Measurements from ENCODE around the gene CXCR4.

DNA sequence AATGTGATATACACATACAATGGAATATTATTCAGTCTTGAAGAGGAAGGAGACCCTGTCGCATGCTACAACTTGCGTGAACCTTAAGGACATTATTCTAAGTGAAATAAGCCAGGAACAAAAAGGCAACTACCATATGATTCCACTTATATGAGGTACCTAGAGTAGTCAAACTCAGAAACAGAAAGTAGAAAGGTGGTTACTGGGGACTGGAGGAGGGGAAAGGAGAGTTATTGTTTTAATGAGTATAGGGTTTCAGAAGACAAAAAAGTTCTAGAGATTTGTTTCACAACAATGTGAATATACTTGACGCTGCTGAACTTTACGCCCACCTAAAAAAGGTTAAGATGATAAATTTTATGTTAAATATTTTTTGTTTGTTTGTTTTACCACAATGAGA, 47.0 kb downstream of the CXCR4 start:
- TF ChIP-seq POLR2AphosphoS5 (IDR thresholded peaks at IDR 0.05; ENCODE audit: low read depth, low read length) (no peak), CTCF (IDR thresholded peaks at IDR 0.05) (no peak), SMC3 (IDR thresholded peaks at IDR 0.05; ENCODE audit: low read depth, low read length) (no peak), SIN3A (IDR thresholded peaks at IDR 0.05; ENCODE audit: borderline replicate concordance, low read depth, low read length) (no peak), ELF1 (IDR thresholded peaks at IDR 0.05) (no peak), JUND (IDR thresholded peaks at IDR 0.05) (no peak), MXI1 (IDR thresholded peaks at IDR 0.05; ENCODE audit: low read depth, low read length) (no peak), EZH2phosphoT487 (IDR thresholded peaks at IDR 0.05; ENCODE audit: borderline replicate concordance, low read depth) (no peak), MEF2A (IDR thresholded peaks at IDR 0.05; ENCODE audit: borderline replicate concordance, low read depth) (no peak)
- TF ChIP-seq, protein P1, sequence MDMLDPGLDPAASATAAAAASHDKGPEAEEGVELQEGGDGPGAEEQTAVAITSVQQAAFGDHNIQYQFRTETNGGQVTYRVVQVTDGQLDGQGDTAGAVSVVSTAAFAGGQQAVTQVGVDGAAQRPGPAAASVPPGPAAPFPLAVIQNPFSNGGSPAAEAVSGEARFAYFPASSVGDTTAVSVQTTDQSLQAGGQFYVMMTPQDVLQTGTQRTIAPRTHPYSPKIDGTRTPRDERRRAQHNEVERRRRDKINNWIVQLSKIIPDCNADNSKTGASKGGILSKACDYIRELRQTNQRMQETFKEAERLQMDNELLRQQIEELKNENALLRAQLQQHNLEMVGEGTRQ (IDR thresholded peaks at IDR 0.05; ENCODE audit: borderline replicate concordance, low read depth, low read length): no peak

Measured in SK-N-SH (cell line).